GM18508 (cell line): ENCODE data around the gene NDUFA9.

Experiments used
- ATAC-seq: cut with Tn5 transposase; IDR thresholded peaks from one replicate; pipeline ENCODE4 v1.9.1; 2021; ENCODE audit warnings: moderate number of reproducible peaks; ENCODE audit not compliant: insufficient read depth, unreplicated experiment

NDUFA9 gene

GRCh38 chr12:4685317-4685716, 36.4 kb downstream of the NDUFA9 start:
- ATAC-seq, result no peak

GRCh38 chr12:4690760-4691159, 41.8 kb downstream of the NDUFA9 start:
- ATAC-seq, result no peak
